GM12891 (cell line): ENCODE results near the gene ZNF547. TPM values are rescaled to one million over a fixed set of nuclear protein-coding genes. Genes with fewer than 3 reads are reported as not detected.

Experiments
- DNase-seq: peaks from one replicate; pipeline ENCODE4 v3.0.0; 2011; ENCODE audit warnings: low spot score; ENCODE audit not compliant: insufficient read length
- FAIRE-seq: peaks from 2 replicates; lab custom pipeline; 2011; peaks lifted over from hg19 to GRCh38; lab: Jason Lieb, UNC
- PAX5 ChIP-seq: IDR thresholded peaks from 2 replicates; pipeline ENCODE4 v1.6.1; 2011; ENCODE audit warnings: low read length, moderate library complexity, mild to moderate bottlenecking; ENCODE audit not compliant: insufficient read depth, severe bottlenecking
- POLR2A ChIP-seq: IDR thresholded peaks from 2 replicates; pipeline ENCODE4 v1.6.1; 2011; ENCODE audit warnings: low read depth, low read length, control low read depth
- POLR2AphosphoS5 ChIP-seq: IDR thresholded peaks from 2 replicates; pipeline ENCODE4 v1.6.1; 2011; ENCODE audit warnings: low read depth, low read length, control low read depth
- POU2F2 ChIP-seq: IDR thresholded peaks from 2 replicates; pipeline ENCODE4 v1.6.1; 2011; ENCODE audit warnings: low read depth, mild to moderate bottlenecking, control low read depth, low read length, moderate library complexity
- SPI1 ChIP-seq: IDR thresholded peaks from 2 replicates; pipeline ENCODE4 v1.6.1; 2011; ENCODE audit warnings: low read depth, low read length, control low read depth
- TAF1 ChIP-seq: IDR thresholded peaks from 2 replicates; pipeline ENCODE4 v1.6.1; 2011; ENCODE audit warnings: low read depth, low read length, control low read depth
- polyA plus RNA-seq: library from polyadenylated mRNA; unstranded; fragments of >200 nt; gene quantifications from one replicate; pipeline ENCODE4 v1.2.1, GENCODE V29; 2012; ENCODE audit warnings: low read depth, missing spikeins, inconsistent platforms; ENCODE audit not compliant: missing spikeins

The ZNF547 gene
- polyA plus RNA-seq, result 0.95 TPM

GRCh38 chr19:57362997-57363687 is at the start of gene ZNF547, which contains the start of gene TRAPPC2B:
TSS of gene ZNF547 (plus strand) at chr19:57363551. CDS start at chr19:57368556, 5,005 bp downstream.
TSS of gene TRAPPC2B (plus strand) at chr19:57363551. CDS start at chr19:57364834, 1,283 bp downstream.
- peak; percentile 83 for DNase-seq
- FAIRE-seq, result peak; percentile 100
- TF ChIP-seq POLR2A (peak; percentile 90), POU2F2 (peak; percentile 89), TAF1 (peak; percentile 69; the same call in 1 of the 2 replicates), PAX5 (peak; percentile 46), SPI1 (no peak), POLR2AphosphoS5 (peak; percentile 74)

GRCh38 chr19:57314146-57314545 is 49.2 kb upstream of the ZNF547 start:
- no peak for TF ChIP-seq POU2F2
- no peak for TF ChIP-seq PAX5
- TF ChIP-seq TAF1, result no peak
- TF ChIP-seq POLR2AphosphoS5, result no peak
- TF ChIP-seq POLR2A, result no peak
- no peak for TF ChIP-seq SPI1
- FAIRE-seq (no peak), DNase-seq (no peak)

- no peak for DNase-seq
- no peak for FAIRE-seq
- TF ChIP-seq POLR2AphosphoS5 (no peak), PAX5 (no peak), TAF1 (no peak), POLR2A (no peak), SPI1 (no peak), POU2F2 (no peak)
These were observed 45.8 kb upstream of the ZNF547 start for GRCh38 chr19:57317503-57317902.

GRCh38 chr19:57319869-57320179 is 43.5 kb upstream of the ZNF547 start:
- no peak for TF ChIP-seq TAF1
- no peak for TF ChIP-seq SPI1
- TF ChIP-seq POLR2A, result no peak
- TF ChIP-seq POLR2AphosphoS5, result no peak
- no peak for TF ChIP-seq POU2F2
- TF ChIP-seq PAX5, result no peak
- DNase-seq (no peak), FAIRE-seq (no peak)

GRCh38 chr19:57320180-57321084 is 42.9 kb upstream of the ZNF547 start, which contains the start of gene ZNF543:
TSS of gene ZNF543 (plus strand) at chr19:57320472. CDS start at chr19:57320854, 382 bp downstream.
- peak; percentile 100 for FAIRE-seq
- DNase-seq, result peak; percentile 96
- peak; percentile 48 for TF ChIP-seq PAX5
- TF ChIP-seq SPI1, result peak; percentile 30; the same call in 1 of the 2 replicates
- TF ChIP-seq TAF1, result peak; percentile 75
- peak; percentile 81 for TF ChIP-seq POLR2AphosphoS5
- peak; percentile 94 for TF ChIP-seq POLR2A
- TF ChIP-seq POU2F2, result peak; percentile 67

- FAIRE-seq, result no peak
- no peak for TF ChIP-seq POLR2AphosphoS5
- no peak for DNase-seq
These were observed 42.2 kb upstream of the ZNF547 start for GRCh38 chr19:57321116-57321515.

- no peak for DNase-seq
- FAIRE-seq, result no peak
- TF ChIP-seq TAF1, result no peak
- TF ChIP-seq POLR2AphosphoS5, result 0 out of 2 replicates have a peak, but pooled peaks have one; percentile 6
These were observed 41.6 kb upstream of the ZNF547 start for GRCh38 chr19:57321751-57322150.

GRCh38 chr19:57324992-57325391 is 38.4 kb upstream of the ZNF547 start:
- DNase-seq (no peak), FAIRE-seq (no peak)
- TF ChIP-seq POLR2AphosphoS5 (no peak), POLR2A (no peak), PAX5 (no peak), SPI1 (no peak), POU2F2 (no peak), TAF1 (no peak)

GRCh38 chr19:57327993-57328392 is 35.4 kb upstream of the ZNF547 start:
- DNase-seq (no peak), FAIRE-seq (no peak)
- TF ChIP-seq PAX5 (no peak), POLR2A (no peak), TAF1 (no peak), SPI1 (no peak), POLR2AphosphoS5 (no peak), POU2F2 (no peak)
